ENCODE results near the gene GPATCH8.

Gene GPATCH8

GRCh38 chr17:44383363-44383762 lies 119.8 kb downstream of the GPATCH8 start:
- Histone ChIP-seq H3K4me1 (no peaks in the 10 kb centered on the region), H3K4me3 (ENCODE audit: low read depth, low read length) (no peak overlapping the region), H3K36me3 (no peaks in the 10 kb centered on the region), H3K9me3 (no peaks in the 10 kb centered on the region), H3K27me3 (no peaks in the 10 kb centered on the region)
- TF ChIP-seq CTCF (IDR thresholded peaks at IDR 0.05; ENCODE audit: low read depth, low read length), result no peak
- DNase-seq, result no peak

GRCh38 chr17:44382917-44383316 lies 120.3 kb downstream of the GPATCH8 start:
- DNase-seq, result no peak
- TF ChIP-seq CTCF (IDR thresholded peaks at IDR 0.05; ENCODE audit: low read depth, low read length), result no peak
- no peak overlapping the region for H3K4me3 ChIP-seq (ENCODE audit: low read depth, low read length)
- H3K4me1 ChIP-seq, result no peaks in the 10 kb centered on the region
- H3K27me3 ChIP-seq, result no peaks in the 10 kb centered on the region
- H3K9me3 ChIP-seq, result no peaks in the 10 kb centered on the region
- no peaks in the 10 kb centered on the region for H3K36me3 ChIP-seq

- Histone ChIP-seq H3K27me3 (no peaks in the 10 kb centered on the region), H3K36me3 (no peaks in the 10 kb centered on the region), H3K4me3 (ENCODE audit: low read depth, low read length) (no peak overlapping the region), H3K9me3 (no peaks in the 10 kb centered on the region), H3K4me1 (no peaks in the 10 kb centered on the region)
- TF ChIP-seq CTCF (IDR thresholded peaks at IDR 0.05; ENCODE audit: low read depth, low read length), result no peak
- DNase-seq, result no peak
Observed at GRCh38 chr17:44381810-44382305, 121.3 kb downstream of the GPATCH8 start.

- no peaks in the 10 kb centered on the region for H3K4me1 ChIP-seq
- TF ChIP-seq CTCF (IDR thresholded peaks at IDR 0.05; ENCODE audit: low read depth, low read length), result no peak
- DNase-seq, result no peak
- H3K36me3 ChIP-seq, result no peaks in the 10 kb centered on the region
- H3K27me3 ChIP-seq, result no peaks in the 10 kb centered on the region
- H3K9me3 ChIP-seq, result no peaks in the 10 kb centered on the region
- H3K4me3 ChIP-seq (ENCODE audit: low read depth, low read length), result no peak overlapping the region
Observed at GRCh38 chr17:44380767-44381166, 122.4 kb downstream of the GPATCH8 start.

GRCh38 chr17:44379887-44380286 lies 123.3 kb downstream of the GPATCH8 start:
- Histone ChIP-seq H3K9me3 (no peaks in the 10 kb centered on the region), H3K36me3 (no peaks in the 10 kb centered on the region), H3K27me3 (no peaks in the 10 kb centered on the region), H3K4me3 (ENCODE audit: low read depth, low read length) (no peak overlapping the region), H3K4me1 (no peaks in the 10 kb centered on the region)
- no peak for TF ChIP-seq CTCF (IDR thresholded peaks at IDR 0.05; ENCODE audit: low read depth, low read length)
- DNase-seq, result no peak

GRCh38 chr17:44378171-44378705 lies 125.0 kb downstream of the GPATCH8 start:
- no peaks in the 10 kb centered on the region for H3K4me1 ChIP-seq
- DNase-seq, result no peak
- TF ChIP-seq CTCF (IDR thresholded peaks at IDR 0.05; ENCODE audit: low read depth, low read length), result no peak

More at GRCh38 chr17:44378171-44378705, 125.0 kb downstream of the GPATCH8 start:
- Histone ChIP-seq H3K36me3 (no peaks in the 10 kb centered on the region), H3K9me3 (no peaks in the 10 kb centered on the region), H3K4me3 (ENCODE audit: low read depth, low read length) (no peak overlapping the region), H3K27me3 (no peaks in the 10 kb centered on the region)
